ENCODE measurements around the gene PRKCH.

Gene PRKCH

GRCh38 chr14:61475316-61475715 is 153.9 kb downstream of the PRKCH start:
- no peak for DNase-seq (ENCODE audit: low read depth)

DNA sequence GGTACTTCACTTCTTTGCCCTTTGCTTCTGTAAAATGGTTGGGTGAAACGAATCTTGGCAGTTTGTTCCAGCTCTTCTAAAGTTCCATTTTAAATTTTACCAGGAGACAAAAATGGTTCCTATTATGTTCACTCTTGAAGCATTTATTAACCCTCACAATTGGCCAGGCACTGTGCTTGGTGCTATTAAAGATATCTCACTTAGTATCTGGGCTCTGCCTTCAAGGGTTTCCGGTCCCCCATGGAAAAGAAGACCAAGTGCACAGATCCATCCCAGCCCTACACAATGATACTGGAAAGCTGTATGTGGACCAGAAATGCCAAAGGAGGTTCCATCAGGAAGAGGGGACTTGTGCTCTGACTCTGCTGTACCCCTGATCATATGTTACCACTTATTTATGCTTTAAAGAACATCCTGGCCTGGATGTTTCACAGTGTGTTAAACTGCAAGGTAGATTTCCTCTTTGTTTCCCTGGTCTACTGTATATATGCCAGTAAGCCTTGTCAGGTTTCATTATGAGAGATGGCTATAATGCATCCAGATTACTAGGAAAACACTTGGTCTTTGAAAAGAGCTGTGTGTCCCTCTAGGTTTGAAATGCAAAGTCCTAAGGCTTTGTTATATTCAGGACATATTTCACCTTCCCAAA is 154.8 kb downstream of the PRKCH start:
- DNase-seq (ENCODE audit: low read depth), result no peak

GRCh38 chr14:61476754-61477410 is 155.5 kb downstream of the PRKCH start:
- peak; percentile 31 for DNase-seq (ENCODE audit: low read depth)

DNA sequence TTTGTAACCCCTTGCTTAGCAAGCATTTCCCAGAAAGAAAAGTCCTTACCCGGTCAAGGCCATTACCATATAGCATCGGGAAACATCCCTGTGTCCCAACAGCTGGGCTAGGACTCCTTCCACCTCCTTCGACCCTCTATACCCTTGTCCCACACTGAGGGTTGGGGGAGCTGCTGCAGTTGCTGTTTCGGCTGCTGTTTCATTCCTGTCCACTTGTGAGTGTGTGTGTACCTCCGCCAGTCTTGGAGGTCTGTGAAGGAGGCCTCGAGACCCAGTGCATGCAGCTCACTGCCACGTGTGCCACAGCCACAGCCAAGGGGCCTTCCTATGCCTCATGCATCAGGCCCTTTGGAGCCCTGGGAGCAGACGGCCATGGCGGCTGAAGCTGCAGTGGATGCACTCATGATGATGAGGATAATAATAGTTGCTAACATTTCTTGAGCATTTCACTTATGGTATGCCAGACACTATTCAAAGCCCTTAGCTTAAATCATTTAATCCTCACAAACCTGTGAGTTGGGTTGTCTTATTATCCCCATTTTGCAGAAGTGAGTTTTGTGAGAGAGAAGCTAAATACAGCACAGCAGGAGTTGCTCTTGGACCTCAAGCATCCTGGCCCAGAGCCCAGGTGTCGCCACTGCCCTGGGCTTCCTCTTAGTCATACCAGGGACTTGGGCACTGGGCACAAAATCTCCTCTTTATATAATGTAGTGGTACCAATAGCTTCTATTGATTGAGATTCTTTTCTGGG is 156.5 kb downstream of the PRKCH start:
- no peak for DNase-seq (ENCODE audit: low read depth)

DNA sequence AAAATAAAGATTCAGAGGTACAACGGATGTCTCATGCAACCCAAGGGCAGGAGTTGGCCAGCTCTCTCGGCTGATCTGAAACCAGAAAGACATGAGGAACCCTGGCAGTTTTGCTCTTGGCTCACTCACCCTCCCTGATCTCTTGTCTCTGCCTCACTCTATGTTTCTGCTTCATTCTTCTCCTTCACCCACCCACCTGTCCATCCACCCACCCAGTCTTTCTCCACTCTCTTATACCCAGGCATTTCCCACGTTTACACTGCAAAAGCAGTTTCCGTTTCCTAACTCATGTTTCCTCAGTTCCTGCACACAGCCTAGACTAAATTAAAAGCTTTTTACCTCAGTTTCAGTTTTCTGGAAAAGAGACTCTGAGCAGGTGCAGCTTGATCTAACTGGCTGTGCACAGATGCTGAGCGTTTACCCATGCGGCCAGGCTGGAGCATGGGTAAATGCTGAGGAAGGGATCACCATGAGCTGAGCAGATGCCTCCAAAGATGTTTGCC is 157.6 kb downstream of the PRKCH start:
- no peak for DNase-seq (ENCODE audit: low read depth)

DNA sequence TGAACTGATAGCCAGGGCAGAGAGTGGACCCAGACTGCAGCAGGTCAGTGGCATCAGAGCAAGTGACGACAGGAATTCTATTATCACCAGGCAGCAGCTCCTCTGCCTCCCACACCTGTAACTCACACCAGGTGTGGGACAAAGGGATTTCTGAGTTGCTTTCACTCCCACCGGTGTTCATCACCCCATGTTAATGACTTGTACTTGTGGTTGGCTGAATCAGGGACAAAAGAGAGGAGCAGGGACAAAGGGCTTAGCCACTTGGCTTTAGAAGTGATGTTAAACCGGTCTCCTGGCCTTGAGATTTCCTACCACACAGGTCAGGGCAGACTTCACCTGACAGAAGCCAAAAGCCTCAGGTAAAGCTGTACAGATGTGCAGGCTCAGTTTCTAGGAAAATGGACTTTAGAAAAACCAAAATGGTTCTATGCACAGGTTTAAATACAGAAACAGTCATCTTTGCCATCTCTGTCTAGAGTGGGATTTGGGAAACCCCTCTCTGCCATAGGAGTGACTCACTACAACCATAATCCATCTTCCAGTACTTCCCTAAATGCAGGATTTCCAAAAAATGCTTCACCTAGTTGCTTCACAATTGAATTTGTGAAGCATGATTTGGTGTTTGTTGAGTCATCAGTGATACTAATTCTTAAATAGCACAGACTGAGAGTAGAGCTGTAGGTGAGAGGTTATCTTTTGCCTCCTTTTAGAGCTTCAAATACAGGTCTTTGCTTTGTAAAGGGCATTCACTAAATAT is 158.5 kb downstream of the PRKCH start:
- no peak for DNase-seq (ENCODE audit: low read depth)

DNA sequence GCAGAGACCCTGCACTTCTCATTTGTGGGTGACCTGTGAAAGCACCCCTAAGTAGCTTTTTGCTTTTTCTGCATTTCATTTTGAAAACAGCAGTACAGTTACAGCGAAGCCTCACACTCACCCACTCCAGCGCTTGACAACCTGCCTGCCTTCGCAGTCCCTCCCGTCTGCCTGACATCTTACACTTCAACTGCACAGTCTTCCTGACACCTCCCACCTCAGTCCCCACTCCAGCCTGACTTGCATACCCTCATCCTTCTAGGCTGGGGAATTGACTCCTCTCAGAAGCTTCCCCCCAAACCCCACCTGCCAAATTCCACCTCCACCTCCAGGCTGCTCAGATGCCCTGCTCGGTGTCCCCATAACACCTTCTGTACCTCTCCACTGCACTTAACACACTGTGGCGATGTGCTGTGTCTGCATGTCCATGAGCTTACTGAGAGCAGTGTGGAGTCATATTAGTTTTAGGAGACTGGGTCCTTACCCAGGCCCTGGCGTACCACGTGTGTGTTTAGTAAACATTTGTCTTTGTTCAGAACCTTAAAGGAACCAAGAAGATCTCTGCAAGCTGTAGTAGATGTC is 159.4 kb downstream of the PRKCH start:
- no peak for DNase-seq (ENCODE audit: low read depth)

- DNase-seq (ENCODE audit: low read depth), result no peak
Observed at GRCh38 chr14:61481701-61482100, 160.3 kb downstream of the PRKCH start.

- no peak for DNase-seq (ENCODE audit: low read depth)
Observed at GRCh38 chr14:61482348-61483206, 161.2 kb downstream of the PRKCH start.

GRCh38 chr14:61483476-61483875 is 162.1 kb downstream of the PRKCH start:
- no peak for DNase-seq (ENCODE audit: low read depth)

GRCh38 chr14:61484031-61484430 is 162.7 kb downstream of the PRKCH start:
- DNase-seq (ENCODE audit: low read depth), result no peak

DNA sequence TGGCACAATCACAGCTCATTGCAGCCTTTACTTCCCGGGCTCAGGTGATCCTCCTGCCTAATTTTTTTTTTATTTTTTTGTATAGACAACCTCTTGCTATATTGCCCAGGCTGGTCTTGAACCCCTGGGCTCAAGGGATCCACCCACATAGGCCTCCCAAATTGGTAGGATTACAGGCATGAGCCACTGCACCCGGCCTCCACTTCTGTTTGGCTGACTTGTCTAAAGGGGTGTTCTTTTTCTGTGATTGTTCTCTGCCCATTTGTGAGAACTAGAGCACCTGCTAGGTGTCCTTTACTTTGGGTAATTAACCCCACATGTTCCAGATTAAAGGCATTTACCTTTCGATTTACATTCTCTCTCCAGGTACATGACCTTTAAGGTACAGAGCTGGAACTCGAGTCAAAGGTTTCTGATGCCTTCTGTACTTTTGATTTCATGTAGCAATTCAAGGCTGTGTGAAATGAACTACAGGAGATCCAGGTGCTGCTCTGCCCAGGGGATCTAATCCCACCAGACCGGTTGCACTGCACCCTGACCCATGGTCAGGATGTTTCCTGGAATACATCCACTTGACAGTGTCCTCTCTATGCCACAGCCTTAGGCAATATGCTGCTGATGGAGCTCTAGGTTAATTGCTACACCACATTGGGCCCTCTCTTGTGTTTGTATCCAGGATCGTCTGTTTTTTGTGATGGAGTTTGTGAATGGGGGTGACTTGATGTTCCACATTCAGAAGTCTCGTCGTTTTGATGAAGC is 163.6 kb downstream of the PRKCH start:
- no peak for DNase-seq (ENCODE audit: low read depth)

DNA sequence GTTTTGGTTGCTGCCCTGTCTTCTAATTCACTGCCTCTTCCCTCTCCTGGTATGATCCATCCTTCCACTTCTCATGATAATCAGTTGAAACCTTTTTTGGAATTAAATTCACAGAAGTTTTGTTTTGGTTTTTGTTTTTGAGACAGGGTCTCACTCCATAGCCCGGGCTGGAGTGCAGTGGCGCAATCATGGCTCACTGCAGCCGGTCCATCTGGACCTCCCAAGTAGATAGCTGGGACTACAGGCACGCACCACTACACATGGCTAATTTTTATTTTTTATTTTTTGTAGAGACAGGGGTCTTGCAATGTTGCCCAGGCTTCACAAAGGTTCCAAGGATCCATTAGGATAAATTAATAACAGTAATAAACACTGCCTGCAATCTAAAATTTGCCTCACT is 164.3 kb downstream of the PRKCH start:
- no peak for DNase-seq (ENCODE audit: low read depth)

DNA sequence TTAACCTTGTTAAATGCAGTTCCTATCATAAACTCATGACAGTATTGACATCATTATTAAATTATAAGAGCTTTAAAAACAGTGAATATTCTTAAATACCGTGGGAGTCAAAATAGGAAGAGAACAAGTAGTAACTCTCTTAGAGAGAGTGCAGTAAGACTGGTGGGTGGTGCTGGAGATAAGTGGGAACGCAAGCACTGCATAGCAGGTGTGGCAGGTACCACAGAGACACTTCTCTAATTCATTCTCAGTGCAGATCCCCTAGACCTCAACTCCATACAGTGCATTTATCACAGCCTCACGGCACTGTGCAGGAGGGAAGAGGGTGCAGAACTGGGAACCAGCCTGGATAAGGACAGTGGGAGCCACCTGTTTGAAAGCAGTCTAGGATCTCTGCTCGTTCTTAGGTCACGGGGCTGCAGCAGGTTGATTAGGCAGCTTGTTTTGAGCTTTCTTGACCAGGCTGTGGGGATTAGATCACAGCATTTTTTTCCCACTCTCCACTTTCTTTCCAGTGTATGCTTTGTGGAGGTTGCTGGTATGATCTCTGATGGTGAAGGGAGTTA is 165.6 kb downstream of the PRKCH start:
- no peak for DNase-seq (ENCODE audit: low read depth)

- no peak for DNase-seq (ENCODE audit: low read depth)
Observed at GRCh38 chr14:61488417-61489401, 167.3 kb downstream of the PRKCH start.

- DNase-seq (ENCODE audit: low read depth), result no peak
Observed at GRCh38 chr14:61489512-61489911, 168.1 kb downstream of the PRKCH start.

DNA sequence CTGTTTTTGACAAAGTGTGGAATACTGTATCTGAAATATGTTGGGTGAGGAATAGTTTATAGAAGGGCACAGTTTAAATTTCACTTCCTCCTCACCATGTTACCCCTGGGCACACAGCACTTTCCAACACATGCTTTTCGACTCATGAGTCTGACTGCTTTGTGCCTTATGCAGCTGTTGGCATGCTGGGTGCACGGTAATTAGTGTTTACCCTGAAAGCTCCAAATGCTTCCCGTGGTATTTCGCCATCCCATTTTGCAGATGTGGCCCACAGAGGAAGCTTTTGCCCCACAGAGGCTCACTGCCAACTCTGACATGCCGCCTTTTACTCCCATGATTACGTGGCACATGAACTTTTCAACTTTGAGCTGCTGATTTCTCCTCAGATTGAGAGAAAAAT is 168.6 kb downstream of the PRKCH start:
- no peak for DNase-seq (ENCODE audit: low read depth)

- no peak for DNase-seq (ENCODE audit: low read depth)
Observed at GRCh38 chr14:61491224-61491623, 169.8 kb downstream of the PRKCH start.
